DMS53 (cell line): ENCODE results near the gene MAGEH1.

Experiments used
- DNase-seq: peaks from one replicate; lab custom pipeline; 2025; lab: John Stamatoyannopoulos, UW

MAGEH1 gene

DNA sequence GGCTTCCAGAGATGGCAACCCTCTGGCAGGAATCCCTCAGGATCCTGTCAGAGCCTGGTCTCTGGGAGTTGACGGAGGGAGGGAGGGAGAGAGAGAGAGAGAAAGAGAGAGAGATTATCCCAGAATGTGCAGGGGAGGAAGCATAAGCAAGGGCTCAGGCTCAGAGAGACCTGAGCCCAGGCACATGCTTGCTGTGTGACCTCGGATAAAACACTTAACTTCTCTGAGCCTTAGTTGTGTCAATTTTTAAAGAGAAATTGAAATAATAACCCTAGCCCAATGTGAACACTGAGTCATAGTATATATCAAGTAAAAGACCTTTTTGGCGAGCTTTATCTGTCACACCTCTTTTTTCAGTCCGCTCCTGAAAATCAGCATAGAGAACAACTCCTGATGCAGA, 38.2 kb downstream of the MAGEH1 start:
- no peak for DNase-seq

GRCh38 chrX:55490974-55491373, 39.0 kb downstream of the MAGEH1 start:
- DNase-seq: peak; percentile 7
